Neural cell (in vitro differentiated cells): ENCODE results near the gene CGNL1.

Experiments used
- CTCF ChIP-seq: fragments of 450-650 bp; IDR thresholded peaks from 2 replicates; pipeline ENCODE4 v1.5.1; 2014; ENCODE audit warnings: antibody characterized with exemption, mild to moderate bottlenecking, moderate library complexity; ENCODE audit not compliant: poor library complexity, severe bottlenecking
- EP300 ChIP-seq: fragments of 450-650 bp; conservative IDR thresholded peaks from 2 replicates; pipeline ENCODE4 v1.6.1; 2014; ENCODE audit warnings: antibody characterized with exemption, mild to moderate bottlenecking, moderate library complexity; ENCODE audit not compliant: poor library complexity, severe bottlenecking
- EZH2 ChIP-seq: fragments of 200-600, 300-800 bp; shearing (Covaris generic), sonication (generic); IDR thresholded peaks from 2 replicates; pipeline ENCODE4 v1.6.1; 2014; ENCODE audit warnings: antibody characterized with exemption, low read length, borderline replicate concordance, mild to moderate bottlenecking; ENCODE audit not compliant: insufficient read depth, poor library complexity, severe bottlenecking
- MXI1 ChIP-seq: fragments of 450-650 bp; conservative IDR thresholded peaks from 2 replicates; pipeline ENCODE4 v1.6.1; 2014; ENCODE audit warnings: antibody characterized with exemption, mild to moderate bottlenecking; ENCODE audit not compliant: poor library complexity, severe bottlenecking
- POLR2AphosphoS5 ChIP-seq: IDR thresholded peaks from 2 replicates; pipeline ENCODE4 v1.6.1; 2012
- RAD21 ChIP-seq: fragments of 450-650 bp; conservative IDR thresholded peaks from 2 replicates; pipeline ENCODE4 v1.6.1; 2014; ENCODE audit warnings: antibody characterized with exemption, mild to moderate bottlenecking, moderate library complexity
- TAF1 ChIP-seq: IDR thresholded peaks from 2 replicates; pipeline ENCODE4 v1.6.1; 2012; ENCODE audit warnings: low read depth
- TF ChIP-seq, protein P1 (sequence below): IDR thresholded peaks from 2 replicates; pipeline ENCODE4 v1.6.1; 2012; ENCODE audit warnings: borderline replicate concordance

DNA sequence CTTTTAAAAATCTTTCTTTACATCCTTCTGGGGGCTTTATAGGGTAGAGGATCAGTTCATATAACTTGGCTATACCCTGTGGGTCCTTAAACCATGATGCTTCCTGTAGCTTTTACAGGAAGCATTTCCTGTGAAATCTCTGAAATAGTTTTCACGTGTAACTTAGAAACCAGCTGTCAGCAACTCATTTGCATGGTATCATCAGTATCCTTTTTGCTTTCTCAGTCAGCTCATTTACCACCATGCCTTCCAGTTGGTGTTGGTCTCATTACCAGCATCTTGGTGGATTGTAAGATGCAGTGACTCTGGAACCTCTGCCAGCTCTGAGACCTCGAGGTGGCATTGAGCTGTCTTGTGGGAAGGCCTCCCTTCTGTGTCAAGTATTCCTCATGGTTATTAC, 118.7 kb downstream of the CGNL1 start:
- TF ChIP-seq EP300: no peak
- TF ChIP-seq POLR2AphosphoS5: no peak
- TF ChIP-seq, protein P1, sequence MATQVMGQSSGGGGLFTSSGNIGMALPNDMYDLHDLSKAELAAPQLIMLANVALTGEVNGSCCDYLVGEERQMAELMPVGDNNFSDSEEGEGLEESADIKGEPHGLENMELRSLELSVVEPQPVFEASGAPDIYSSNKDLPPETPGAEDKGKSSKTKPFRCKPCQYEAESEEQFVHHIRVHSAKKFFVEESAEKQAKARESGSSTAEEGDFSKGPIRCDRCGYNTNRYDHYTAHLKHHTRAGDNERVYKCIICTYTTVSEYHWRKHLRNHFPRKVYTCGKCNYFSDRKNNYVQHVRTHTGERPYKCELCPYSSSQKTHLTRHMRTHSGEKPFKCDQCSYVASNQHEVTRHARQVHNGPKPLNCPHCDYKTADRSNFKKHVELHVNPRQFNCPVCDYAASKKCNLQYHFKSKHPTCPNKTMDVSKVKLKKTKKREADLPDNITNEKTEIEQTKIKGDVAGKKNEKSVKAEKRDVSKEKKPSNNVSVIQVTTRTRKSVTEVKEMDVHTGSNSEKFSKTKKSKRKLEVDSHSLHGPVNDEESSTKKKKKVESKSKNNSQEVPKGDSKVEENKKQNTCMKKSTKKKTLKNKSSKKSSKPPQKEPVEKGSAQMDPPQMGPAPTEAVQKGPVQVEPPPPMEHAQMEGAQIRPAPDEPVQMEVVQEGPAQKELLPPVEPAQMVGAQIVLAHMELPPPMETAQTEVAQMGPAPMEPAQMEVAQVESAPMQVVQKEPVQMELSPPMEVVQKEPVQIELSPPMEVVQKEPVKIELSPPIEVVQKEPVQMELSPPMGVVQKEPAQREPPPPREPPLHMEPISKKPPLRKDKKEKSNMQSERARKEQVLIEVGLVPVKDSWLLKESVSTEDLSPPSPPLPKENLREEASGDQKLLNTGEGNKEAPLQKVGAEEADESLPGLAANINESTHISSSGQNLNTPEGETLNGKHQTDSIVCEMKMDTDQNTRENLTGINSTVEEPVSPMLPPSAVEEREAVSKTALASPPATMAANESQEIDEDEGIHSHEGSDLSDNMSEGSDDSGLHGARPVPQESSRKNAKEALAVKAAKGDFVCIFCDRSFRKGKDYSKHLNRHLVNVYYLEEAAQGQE: no peak
- TF ChIP-seq CTCF: no peak
- TF ChIP-seq TAF1: no peak
- TF ChIP-seq RAD21: no peak
- TF ChIP-seq EZH2: no peak
- TF ChIP-seq MXI1: no peak
